HG03520 (cell line): ENCODE results near the gene LARGE2.
A peak's percentile ranks its signal among the peaks of the same experiment; 100 is the strongest.

Source experiments
- ATAC-seq: cut with Tn5 transposase; IDR thresholded peaks from one replicate; pipeline ENCODE4 v1.9.1; 2021; ENCODE audit warnings: mild to moderate bottlenecking, moderate library complexity; ENCODE audit not compliant: unreplicated experiment

LARGE2 gene

GRCh38 chr11:45913514-45913913, 8.9 kb upstream of the LARGE2 start:
- ATAC-seq = no peak

GRCh38 chr11:45913942-45914635, 8.4 kb upstream of the LARGE2 start:
- ATAC-seq = no peak

- ATAC-seq = no peak
Observed at GRCh38 chr11:45915446-45915845, 7.0 kb upstream of the LARGE2 start.

- no peak for ATAC-seq
Observed at GRCh38 chr11:45917286-45917622, 5.2 kb upstream of the LARGE2 start.

GRCh38 chr11:45917623-45918330, 4.7 kb upstream of the LARGE2 start, which contains the start of gene PEX16:
TSS of gene PEX16 (minus strand) at chr11:45917877. CDS start at chr11:45917811, 66 bp downstream.
- ATAC-seq = peak; percentile 86

- ATAC-seq = no peak
Observed at GRCh38 chr11:45918331-45918941, 4.0 kb upstream of the LARGE2 start.

- no peak for ATAC-seq
Observed at GRCh38 chr11:45918962-45919675, 3.3 kb upstream of the LARGE2 start.

GRCh38 chr11:45919806-45920530, 2.5 kb upstream of the LARGE2 start:
- no peak for ATAC-seq

GRCh38 chr11:45920531-45921477, 1.7 kb upstream of the LARGE2 start:
- no peak for ATAC-seq

GRCh38 chr11:45921561-45922424, 663 bp upstream of the LARGE2 start:
- ATAC-seq = no peak

GRCh38 chr11:45924036-45924915, 1.8 kb downstream of the LARGE2 start:
- ATAC-seq = no peak

- ATAC-seq = no peak
Observed at GRCh38 chr11:45924927-45925326, 2.5 kb downstream of the LARGE2 start.

- ATAC-seq = no peak
Observed at GRCh38 chr11:45925550-45925949, 3.1 kb downstream of the LARGE2 start.

GRCh38 chr11:45926001-45926401, 3.5 kb downstream of the LARGE2 start:
- no peak for ATAC-seq

GRCh38 chr11:45926536-45927331, 4.3 kb downstream of the LARGE2 start:
- ATAC-seq = no peak

GRCh38 chr11:45927332-45927683, 4.9 kb downstream of the LARGE2 start:
- ATAC-seq = no peak
